Lower leg skin (tissue), 4 donors: Measurements from ENCODE around the gene PLCH1. TPM values are rescaled to one million over a fixed set of nuclear protein-coding genes. Genes with fewer than 3 reads are reported as not detected.

ENCODE experiments used
- DNase-seq, 2 donors: peaks; one replicate each; pipeline ENCODE4 v3.0.0-alpha.2; 2019; ENCODE audit warnings: low spot score in 2 of 2
- H3K4me3 ChIP-seq: fragments of 200-600 bp; sonication (generic); 2 replicates; pipeline ENCODE4 v1.5.1; 2017; ENCODE audit warnings: mild to moderate bottlenecking, low read depth; ENCODE audit not compliant: poor library complexity, severe bottlenecking
- POLR2A ChIP-seq, 2 donors: fragments of 450-650 bp; IDR thresholded peaks; one replicate each; pipeline ENCODE4 v1.6.1; 2016 to 2017; ENCODE audit warnings: antibody characterized with exemption in 2 of 2, mild to moderate bottlenecking in 1 of 2, moderate library complexity in 1 of 2
- WGBS, 2 donors: methylation state at CpG; one replicate each; pipeline ENCODE4 v1.1.5; 2018; 5-methylcytosine and 5-hydroxymethylcytosine counted together
- intact Hi-C: fragments of 100-400 bp; cut with DNase I; formaldehyde crosslinking; loops from one replicate; pipeline ENCODE4 v1.15.0; 2023; ENCODE audit warnings: low total_unique reads
- total RNA-seq, 4 donors: library from RNA; depleted of rRNA; stranded (reverse); fragments of >200 nt; gene quantifications; one replicate each; pipeline ENCODE4 v1.1.0, GENCODE V29; 2016
- TF ChIP-seq, protein P1 (sequence below), 3 donors: fragments of 450-650 bp; IDR thresholded peaks; one replicate each; pipeline ENCODE4 v1.5.1; 2016; ENCODE audit warnings: antibody characterized with exemption in 3 of 3, mild to moderate bottlenecking in 3 of 3, moderate library complexity in 2 of 3

PLCH1 gene
- total RNA-seq, 4 donors from 2014 or later: 0.55 to 1.2 (median 0.79) TPM

DNA sequence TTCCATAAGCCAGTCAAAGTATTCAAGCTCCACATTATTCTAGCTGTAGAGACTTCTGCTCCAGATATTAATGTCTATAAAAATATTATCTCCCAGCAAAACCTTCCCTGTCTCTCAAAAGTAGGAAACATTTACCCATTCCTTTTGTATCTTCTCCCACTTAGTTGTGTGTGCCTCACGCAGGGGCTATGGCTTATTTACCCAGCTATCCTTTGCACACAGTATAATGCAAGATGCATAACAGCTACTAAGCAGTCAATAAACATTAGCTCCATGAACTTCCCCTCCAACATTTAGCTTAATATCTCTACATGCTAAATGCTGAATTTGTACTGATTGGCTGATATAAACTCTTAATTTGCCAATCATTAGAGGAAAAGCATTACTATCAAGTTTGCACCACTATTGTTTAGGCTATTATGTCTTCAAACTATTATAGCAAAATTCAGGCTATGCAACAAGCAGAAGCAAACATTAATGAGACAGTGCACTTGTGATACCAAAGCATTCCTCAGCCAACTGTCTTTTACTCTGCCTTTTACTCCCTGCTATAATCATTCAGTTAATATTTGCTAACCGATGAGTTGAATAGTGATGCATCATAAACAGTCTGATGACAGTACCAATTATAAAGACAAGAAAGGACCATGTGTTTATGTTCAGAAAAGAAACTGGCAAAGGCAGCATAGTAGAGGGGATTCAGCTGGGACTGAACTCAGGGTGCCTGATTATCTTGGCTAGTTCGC is 81.2 kb downstream of the PLCH1 start:
- intact Hi-C loops: no loop called here
- no peak for DNase-seq
- WGBS, 2 donors: 83 to 90% methylated on average over 3 of the region's 3 CpGs
- no peak overlapping the region for H3K4me3 ChIP-seq
- TF ChIP-seq POLR2A (IDR thresholded peaks at IDR 0.05): no peak
- TF ChIP-seq, protein P1, sequence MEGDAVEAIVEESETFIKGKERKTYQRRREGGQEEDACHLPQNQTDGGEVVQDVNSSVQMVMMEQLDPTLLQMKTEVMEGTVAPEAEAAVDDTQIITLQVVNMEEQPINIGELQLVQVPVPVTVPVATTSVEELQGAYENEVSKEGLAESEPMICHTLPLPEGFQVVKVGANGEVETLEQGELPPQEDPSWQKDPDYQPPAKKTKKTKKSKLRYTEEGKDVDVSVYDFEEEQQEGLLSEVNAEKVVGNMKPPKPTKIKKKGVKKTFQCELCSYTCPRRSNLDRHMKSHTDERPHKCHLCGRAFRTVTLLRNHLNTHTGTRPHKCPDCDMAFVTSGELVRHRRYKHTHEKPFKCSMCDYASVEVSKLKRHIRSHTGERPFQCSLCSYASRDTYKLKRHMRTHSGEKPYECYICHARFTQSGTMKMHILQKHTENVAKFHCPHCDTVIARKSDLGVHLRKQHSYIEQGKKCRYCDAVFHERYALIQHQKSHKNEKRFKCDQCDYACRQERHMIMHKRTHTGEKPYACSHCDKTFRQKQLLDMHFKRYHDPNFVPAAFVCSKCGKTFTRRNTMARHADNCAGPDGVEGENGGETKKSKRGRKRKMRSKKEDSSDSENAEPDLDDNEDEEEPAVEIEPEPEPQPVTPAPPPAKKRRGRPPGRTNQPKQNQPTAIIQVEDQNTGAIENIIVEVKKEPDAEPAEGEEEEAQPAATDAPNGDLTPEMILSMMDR (IDR thresholded peaks at IDR 0.05): no peak

DNA sequence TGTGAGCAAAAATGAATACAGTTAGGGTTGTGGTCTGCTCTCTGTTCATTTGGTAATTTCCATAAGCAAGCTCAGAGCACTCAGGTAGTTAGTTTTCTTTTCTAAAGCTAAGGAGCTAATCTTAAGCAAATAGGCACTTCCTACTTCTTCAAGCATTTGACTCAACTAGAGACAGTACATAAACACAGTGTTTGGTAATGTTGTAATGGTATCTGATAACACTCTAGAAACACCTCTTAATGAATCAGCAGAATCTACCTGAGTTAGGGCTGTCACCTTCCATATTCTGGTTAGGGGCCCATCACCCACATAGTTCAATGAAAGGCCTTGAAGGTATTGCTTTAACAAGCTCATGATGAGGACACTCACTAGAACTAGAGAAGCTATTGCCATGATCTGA is 83.1 kb downstream of the PLCH1 start:
- no peak for DNase-seq
- intact Hi-C loops: no loop called here
- H3K4me3 ChIP-seq: no peak overlapping the region
- TF ChIP-seq, protein P1 (IDR thresholded peaks at IDR 0.05): no peak
- TF ChIP-seq POLR2A (IDR thresholded peaks at IDR 0.05): no peak

DNA sequence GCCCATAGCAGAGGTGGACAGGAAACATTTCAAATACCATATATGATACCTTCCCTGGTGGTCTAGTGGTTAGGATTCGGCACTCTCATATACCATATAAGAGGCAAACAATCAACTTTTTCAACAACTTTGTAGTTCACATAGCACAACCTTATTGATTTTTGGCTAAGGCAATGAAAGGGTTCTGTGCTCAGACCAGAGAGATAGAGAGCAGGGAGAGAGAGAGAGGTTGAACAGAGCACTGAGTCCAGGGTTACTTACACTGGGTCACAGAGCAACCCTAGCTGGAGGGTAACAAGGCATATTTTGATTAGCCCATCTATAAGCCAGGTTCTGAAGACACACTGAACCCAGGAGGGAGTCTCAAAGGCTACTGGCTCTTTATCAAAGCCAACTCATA is 83.8 kb downstream of the PLCH1 start:
- no peak for DNase-seq
- intact Hi-C loops: no loop called here
- no peak overlapping the region for H3K4me3 ChIP-seq
- WGBS, 2 donors: 81 to 95% methylated on average over 1 of the region's 1 CpG
- TF ChIP-seq, protein P1 (IDR thresholded peaks at IDR 0.05): no peak
- TF ChIP-seq POLR2A (IDR thresholded peaks at IDR 0.05): no peak

DNA sequence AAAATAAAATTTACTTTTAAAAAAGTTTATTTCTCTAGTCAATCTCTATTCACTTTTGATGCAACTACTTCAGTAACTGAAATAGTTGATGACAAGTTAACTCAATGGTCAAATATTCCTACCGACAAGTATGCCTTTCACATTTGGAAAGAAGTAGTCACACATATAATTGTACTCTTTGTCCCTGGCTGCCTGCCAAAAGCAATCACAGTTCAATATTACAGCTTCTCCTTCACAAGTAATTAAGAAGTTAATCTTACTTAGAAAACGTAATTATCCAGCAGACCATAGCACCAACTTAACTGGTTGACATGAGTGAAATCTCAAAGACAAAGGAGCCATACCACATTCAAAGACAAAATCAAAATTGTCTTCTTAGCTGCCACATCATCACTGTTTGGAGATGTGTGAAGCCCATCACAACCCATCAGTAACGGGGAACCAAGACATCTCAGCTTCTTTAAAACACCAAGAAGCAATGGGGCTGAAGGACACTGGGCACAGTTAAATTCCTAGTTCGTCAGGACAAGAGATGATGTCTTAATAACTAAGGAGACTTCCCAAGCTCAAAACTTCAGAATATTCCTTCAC is 86.1 kb downstream of the PLCH1 start:
- DNase-seq: no peak
- TF ChIP-seq, protein P1 (IDR thresholded peaks at IDR 0.05): no peak
- TF ChIP-seq POLR2A (IDR thresholded peaks at IDR 0.05): no peak
- intact Hi-C loops: no loop called here
- no peak overlapping the region for H3K4me3 ChIP-seq
- 80 to 81% methylated on average over 4 of the region's 4 CpGs for WGBS, 2 donors

DNA sequence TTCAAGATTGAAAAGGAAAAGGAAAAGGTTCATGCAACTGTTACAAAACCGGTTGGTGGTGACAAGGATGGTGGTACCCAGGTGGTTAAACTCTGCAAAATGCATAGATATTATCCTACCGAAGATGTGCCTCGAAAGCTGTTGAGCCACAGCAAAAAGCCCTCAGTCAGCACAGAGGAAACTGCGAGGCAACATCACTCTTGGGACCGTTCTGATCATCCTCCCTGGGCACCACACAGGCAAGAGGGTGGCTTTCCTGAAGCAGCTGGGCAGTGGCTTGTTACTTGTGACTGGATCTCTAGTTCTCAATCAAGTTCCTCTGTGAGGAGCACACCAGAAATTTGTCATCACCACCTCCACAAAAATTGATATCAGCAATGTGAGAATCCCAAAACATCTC is 86.9 kb downstream of the PLCH1 start:
- intact Hi-C loops: no loop called here
- no peak for TF ChIP-seq POLR2A (IDR thresholded peaks at IDR 0.05)
- TF ChIP-seq, protein P1 (IDR thresholded peaks at IDR 0.05): no peak
- no peak overlapping the region for H3K4me3 ChIP-seq
- no peak for DNase-seq
- WGBS, 2 donors: 92 to 93% methylated on average over 5 of the region's 5 CpGs
